H9 (cell line): ENCODE data around the gene RHOV. TPM values are rescaled to one million over a fixed set of nuclear protein-coding genes. Genes with fewer than 3 reads are reported as not detected.

Source experiments
- DNase-seq: peaks from one replicate; pipeline ENCODE4 v3.0.0-alpha.2; 2017
- H2AFZ ChIP-seq: one replicate; pipeline ENCODE4 v1.6.1; 2013; ENCODE audit warnings: mild to moderate bottlenecking, low read length, control low read depth, moderate library complexity
- H2AK5ac ChIP-seq: 2 replicates; pipeline ENCODE4 v1.6.1; 2013; ENCODE audit warnings: low read length, control low read depth, mixed read lengths; ENCODE audit not compliant: insufficient read length
- H2BK120ac ChIP-seq: one replicate; pipeline ENCODE4 v1.6.1; 2013; ENCODE audit warnings: low read depth, mild to moderate bottlenecking, low read length, control low read depth, inconsistent platforms; ENCODE audit not compliant: poor library complexity, severe bottlenecking
- H2BK12ac ChIP-seq: 2 replicates; pipeline ENCODE4 v1.6.1; 2013; ENCODE audit warnings: low read length, control low read depth, mixed read lengths, low read depth; ENCODE audit not compliant: insufficient read length
- H2BK15ac ChIP-seq: 2 replicates; pipeline ENCODE4 v1.6.1; 2013; ENCODE audit warnings: low read depth, low read length, control low read depth
- H2BK20ac ChIP-seq: one replicate; pipeline ENCODE4 v1.6.1; 2013; ENCODE audit warnings: low read depth, mild to moderate bottlenecking, low read length, control low read depth, inconsistent platforms; ENCODE audit not compliant: poor library complexity, severe bottlenecking
- H2BK5ac ChIP-seq: 2 replicates; pipeline ENCODE4 v1.6.1; 2013; ENCODE audit warnings: low read length, control low read depth, mixed read lengths; ENCODE audit not compliant: insufficient read length
- H3K14ac ChIP-seq: 2 replicates; pipeline ENCODE4 v1.6.1; 2013; ENCODE audit warnings: low read length, control low read depth; ENCODE audit not compliant: insufficient read depth
- H3K18ac ChIP-seq: 2 replicates; pipeline ENCODE4 v1.6.1; 2013; ENCODE audit warnings: low read depth, mild to moderate bottlenecking, mixed read lengths, low read length, control low read depth; ENCODE audit not compliant: insufficient read length
- H3K23ac ChIP-seq: 2 replicates; pipeline ENCODE4 v1.6.1; 2013; ENCODE audit warnings: low read length, control low read depth, mixed read lengths, low read depth; ENCODE audit not compliant: insufficient read length
- H3K23me2 ChIP-seq: 2 replicates; pipeline ENCODE4 v1.6.1; 2013; ENCODE audit warnings: low read depth, mild to moderate bottlenecking, mixed read lengths, low read length, control low read depth; ENCODE audit not compliant: insufficient read length, poor library complexity, severe bottlenecking
- H3K27ac ChIP-seq: 2 replicates; pipeline ENCODE4 v1.5.1; 2013; ENCODE audit warnings: low read length, control low read depth, mixed read lengths, low read depth; ENCODE audit not compliant: insufficient read length
- H3K27me3 ChIP-seq: 2 replicates; pipeline ENCODE4 v1.6.1; 2013; ENCODE audit warnings: low read length, control low read depth, inconsistent platforms; ENCODE audit not compliant: insufficient read depth
- H3K4ac ChIP-seq: 2 replicates; pipeline ENCODE4 v1.6.1; 2013; ENCODE audit warnings: low read depth, mild to moderate bottlenecking, control low read depth, inconsistent platforms, low read length, moderate library complexity
- H3K4me1 ChIP-seq: 2 replicates; pipeline ENCODE4 v1.6.1; 2013; ENCODE audit warnings: low read length, control low read depth, inconsistent platforms; ENCODE audit not compliant: insufficient read depth
- H3K4me2 ChIP-seq: 2 replicates; pipeline ENCODE4 v1.6.1; 2013; ENCODE audit warnings: low read length, control low read depth, mixed read lengths; ENCODE audit not compliant: insufficient read length, insufficient read depth
- H3K56ac ChIP-seq: 2 replicates; pipeline ENCODE4 v1.6.1; 2013; ENCODE audit warnings: low read depth, mild to moderate bottlenecking, mixed read lengths, low read length, control low read depth; ENCODE audit not compliant: insufficient read length
- H3K79me1 ChIP-seq: 2 replicates; pipeline ENCODE4 v1.6.1; 2013; ENCODE audit warnings: low read depth, mild to moderate bottlenecking, moderate library complexity, low read length, control low read depth, inconsistent platforms; ENCODE audit not compliant: insufficient read depth, poor library complexity, severe bottlenecking
- H3K79me2 ChIP-seq: 2 replicates; pipeline ENCODE4 v1.6.1; 2013; ENCODE audit warnings: low read length, control low read depth, inconsistent platforms; ENCODE audit not compliant: insufficient read depth
- H3K9ac ChIP-seq: 2 replicates; pipeline ENCODE4 v1.6.1; 2013; ENCODE audit warnings: low read length, control low read depth, mixed read lengths; ENCODE audit not compliant: insufficient read length; ENCODE audit errors: extremely low read depth
- H3K9me3 ChIP-seq: one replicate; pipeline ENCODE4 v1.6.1; 2013; ENCODE audit warnings: low read depth, low read length, inconsistent platforms; ENCODE audit not compliant: control insufficient read depth
- H3T11ph ChIP-seq: one replicate; pipeline ENCODE4 v1.6.1; 2013; ENCODE audit warnings: mild to moderate bottlenecking, low read length, control low read depth, inconsistent platforms
- H4K20me1 ChIP-seq: one replicate; pipeline ENCODE4 v1.6.1; 2013; ENCODE audit not compliant: control insufficient read depth, insufficient read length, insufficient read depth
- H4K5ac ChIP-seq: 2 replicates; pipeline ENCODE4 v1.6.1; 2013; ENCODE audit warnings: low read depth, mild to moderate bottlenecking, mixed read lengths, low read length, control low read depth; ENCODE audit not compliant: insufficient read length
- H4K8ac ChIP-seq: replicated peaks from 2 replicates; pipeline ENCODE4 v1.6.1; 2013; ENCODE audit warnings: low read length, control low read depth, mixed read lengths, low read depth; ENCODE audit not compliant: insufficient read length
- H4K91ac ChIP-seq: 2 replicates; pipeline ENCODE4 v1.6.1; 2013; ENCODE audit warnings: low read depth, mild to moderate bottlenecking, moderate library complexity, mixed read lengths, low read length, control low read depth; ENCODE audit not compliant: insufficient read length
- H3K27ac Mint-ChIP-seq, 3 experiments: 2 replicates in 2 of 3; 3 replicates in 1 of 3; pipeline ENCODE4 v1.8.0; 2020 to 2021; ENCODE audit warnings: mixed read lengths in 3 of 3, mild to moderate bottlenecking in 1 of 3, moderate library complexity in 1 of 3
- H3K27me3 Mint-ChIP-seq: 2 replicates; pipeline ENCODE4 v1.8.0; 2021; ENCODE audit warnings: low read depth, mild to moderate bottlenecking, moderate library complexity, mixed read lengths
- H3K36me3 Mint-ChIP-seq, 3 experiments: 2 replicates in 2 of 3; 3 replicates in 1 of 3; pipeline ENCODE4 v1.8.0; 2020 to 2021; ENCODE audit warnings: low read depth in 3 of 3, mixed read lengths in 3 of 3; ENCODE audit not compliant: insufficient read depth in 1 of 3
- H3K4me1 Mint-ChIP-seq, 2 experiments: 2 replicates each; pipeline ENCODE4 v1.8.0; 2020; ENCODE audit warnings: mixed read lengths in 2 of 2
- H3K4me3 Mint-ChIP-seq, 2 experiments: 2 replicates in 1 of 2; 3 replicates in 1 of 2; pipeline ENCODE4 v1.8.0; 2020 to 2021; ENCODE audit warnings: mild to moderate bottlenecking in 2 of 2, mixed read lengths in 2 of 2, moderate library complexity in 1 of 2
- H3K9me3 Mint-ChIP-seq, 2 experiments: 2 replicates in 1 of 2; 3 replicates in 1 of 2; pipeline ENCODE4 v1.8.0; 2020; ENCODE audit warnings: mild to moderate bottlenecking in 2 of 2, mixed read lengths in 2 of 2, moderate library complexity in 1 of 2
- WGBS: extraction: QIAGEN DNeasy Blood & Tissue Kit; methylation state at CpG from one replicate; pipeline ENCODE4 v1.1.7; 2013; ENCODE audit warnings: missing lambda C conversion rate, low lambda C conversion rate, mixed read lengths; ENCODE audit not compliant: insufficient read length; ENCODE audit errors: extremely low coverage; 5-methylcytosine and 5-hydroxymethylcytosine counted together
- total RNA-seq: library from RNA; stranded (reverse); gene quantifications from 2 replicates; pipeline ENCODE4 v1.2.1, GENCODE V29; 2021
- TF ChIP-seq, protein P1 (sequence below): fragments of 200-600 bp; sonication (generic); conservative IDR thresholded peaks from 3 replicates; pipeline ENCODE4 v1.8.0; 2021; ENCODE audit warnings: antibody characterized with exemption, mild to moderate bottlenecking

RHOV gene
- total RNA-seq, 1 experiment from 2014 or later, result 3.9 TPM

GRCh38 chr15:40877694-40878093 is 3.7 kb upstream of the RHOV start:
- Histone ChIP-seq H3K4ac (no peak overlapping the region), H2BK12ac (no peak overlapping the region), H2BK120ac (no peak overlapping the region), H2BK20ac (no peak overlapping the region), H3K4me2 (no peak overlapping the region), H3K9ac (no peak overlapping the region), H2BK5ac (no peak overlapping the region), H2AK5ac (no peak overlapping the region), H3K56ac (no peak overlapping the region), H3K79me2 (no peaks in the 10 kb centered on the region), H3K4me1 (no peaks in the 10 kb centered on the region; the same call in 1 of the 2 replicates), H3K23me2 (peaks cover 3% of the 10 kb centered on the region), H2BK15ac (no peak overlapping the region), H4K8ac (no peak overlapping the region), H3K18ac (no peak overlapping the region), H3K79me1 (no peaks in the 10 kb centered on the region), H4K91ac (no peak overlapping the region), H3K27ac (no peak overlapping the region), H3T11ph (no peak overlapping the region), H3K9me3 (no peaks in the 10 kb centered on the region), H3K27me3 (no peaks in the 10 kb centered on the region), H4K5ac (no peak overlapping the region), H3K14ac (no peak overlapping the region), H3K23ac (no peak overlapping the region), H2AFZ (no peak overlapping the region), H4K20me1 (no peaks in the 10 kb centered on the region)
- Mint-ChIP-seq H3K4me1 (peaks cover 11 to 23% of the 10 kb centered on the region in 2 experiments), H3K4me3 (no peak overlapping the region), H3K36me3 (no peaks in the 10 kb centered on the region), H3K9me3 (peaks cover 2 to 3% of the 10 kb centered on the region in 2 experiments; a peak in 4 of 5 replicates), H3K27me3 (peaks cover 2% of the 10 kb centered on the region), H3K27ac (no peak overlapping the region)
- TF ChIP-seq, protein P1, sequence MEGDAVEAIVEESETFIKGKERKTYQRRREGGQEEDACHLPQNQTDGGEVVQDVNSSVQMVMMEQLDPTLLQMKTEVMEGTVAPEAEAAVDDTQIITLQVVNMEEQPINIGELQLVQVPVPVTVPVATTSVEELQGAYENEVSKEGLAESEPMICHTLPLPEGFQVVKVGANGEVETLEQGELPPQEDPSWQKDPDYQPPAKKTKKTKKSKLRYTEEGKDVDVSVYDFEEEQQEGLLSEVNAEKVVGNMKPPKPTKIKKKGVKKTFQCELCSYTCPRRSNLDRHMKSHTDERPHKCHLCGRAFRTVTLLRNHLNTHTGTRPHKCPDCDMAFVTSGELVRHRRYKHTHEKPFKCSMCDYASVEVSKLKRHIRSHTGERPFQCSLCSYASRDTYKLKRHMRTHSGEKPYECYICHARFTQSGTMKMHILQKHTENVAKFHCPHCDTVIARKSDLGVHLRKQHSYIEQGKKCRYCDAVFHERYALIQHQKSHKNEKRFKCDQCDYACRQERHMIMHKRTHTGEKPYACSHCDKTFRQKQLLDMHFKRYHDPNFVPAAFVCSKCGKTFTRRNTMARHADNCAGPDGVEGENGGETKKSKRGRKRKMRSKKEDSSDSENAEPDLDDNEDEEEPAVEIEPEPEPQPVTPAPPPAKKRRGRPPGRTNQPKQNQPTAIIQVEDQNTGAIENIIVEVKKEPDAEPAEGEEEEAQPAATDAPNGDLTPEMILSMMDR, result no peak
- DNase-seq, result no peak
- no CpG with 5 or more reads among the region's 2 CpGs for WGBS
